Activated T-helper 17 cell treated with anti-CD3 and anti-CD28 coated beads, Interleukin-2, amount 50 U/mL, for 72 hours (primary cell): ENCODE measurements around the gene ARHGAP26. TPM values are rescaled to one million over a fixed set of nuclear protein-coding genes. Genes with fewer than 3 reads are reported as not detected.

Experiments
- ATAC-seq: fragments of 150-1000 bp; cut with Tn5 transposase; replicated peaks from 2 replicates; pipeline ENCODE4 v1.10.0; 2021; ENCODE audit warnings: mild to moderate bottlenecking, moderate library complexity
- H3K27ac Mint-ChIP-seq: one replicate; pipeline ENCODE4 v1.8.0; 2022; ENCODE audit warnings: mixed read lengths
- H3K27me3 Mint-ChIP-seq: one replicate; pipeline ENCODE4 v1.8.0; 2022; ENCODE audit warnings: mixed read lengths
- H3K36me3 Mint-ChIP-seq: one replicate; pipeline ENCODE4 v1.8.0; 2022; ENCODE audit warnings: low read depth, mild to moderate bottlenecking, mixed read lengths
- H3K4me1 Mint-ChIP-seq: one replicate; pipeline ENCODE4 v1.8.0; 2022; ENCODE audit warnings: mixed read lengths
- H3K4me3 Mint-ChIP-seq: one replicate; pipeline ENCODE4 v1.8.0; 2022; ENCODE audit warnings: mild to moderate bottlenecking, mixed read lengths
- H3K9me3 Mint-ChIP-seq: one replicate; pipeline ENCODE4 v1.8.0; 2022; ENCODE audit warnings: mixed read lengths
- total RNA-seq, 2 donors: library from RNA; stranded (reverse); gene quantifications; one replicate each; pipeline ENCODE4 v1.2.3, GENCODE V29; 2022

Gene ARHGAP26
- total RNA-seq, 2 donors from 2014 or later: 7.8 to 12.0 TPM

- Mint-ChIP-seq H3K27me3 (no peaks in the 10 kb centered on the region), H3K4me1 (peaks cover 21% of the 10 kb centered on the region), H3K9me3 (no peaks in the 10 kb centered on the region), H3K4me3 (no peak overlapping the region), H3K36me3 (no peaks in the 10 kb centered on the region), H3K27ac (no peak overlapping the region)
- no peak for ATAC-seq
These were observed 2.3 kb upstream of the ARHGAP26 start for GRCh38 chr5:142767911-142768310.

- Mint-ChIP-seq H3K4me3 (peak overlapping the region; percentile 91), H3K4me1 (peaks cover 21% of the 10 kb centered on the region), H3K27ac (peak overlapping the region; percentile 83), H3K36me3 (no peaks in the 10 kb centered on the region), H3K27me3 (no peaks in the 10 kb centered on the region), H3K9me3 (no peaks in the 10 kb centered on the region)
- peak; percentile 4 for ATAC-seq
These were observed 855 bp upstream of the ARHGAP26 start for GRCh38 chr5:142769251-142769792.

- Mint-ChIP-seq H3K27ac (no peak overlapping the region), H3K4me1 (peaks cover 21% of the 10 kb centered on the region), H3K4me3 (peak overlapping the region; percentile 91), H3K27me3 (no peaks in the 10 kb centered on the region), H3K9me3 (no peaks in the 10 kb centered on the region), H3K36me3 (no peaks in the 10 kb centered on the region)
- peak; percentile 26 for ATAC-seq
These were observed 753 bp downstream of the ARHGAP26 start for GRCh38 chr5:142770650-142771609.

- Mint-ChIP-seq H3K27ac (no peak overlapping the region), H3K27me3 (no peaks in the 10 kb centered on the region), H3K9me3 (no peaks in the 10 kb centered on the region), H3K36me3 (no peaks in the 10 kb centered on the region), H3K4me1 (peaks cover 21% of the 10 kb centered on the region), H3K4me3 (peak overlapping the region; percentile 91)
- ATAC-seq: no peak
These were observed 1.5 kb downstream of the ARHGAP26 start for GRCh38 chr5:142771666-142772065.

GRCh38 chr5:142772446-142773293, 2.5 kb downstream of the ARHGAP26 start:
- ATAC-seq: no peak
- H3K9me3 Mint-ChIP-seq: no peaks in the 10 kb centered on the region
- H3K27ac Mint-ChIP-seq: no peak overlapping the region
- H3K4me1 Mint-ChIP-seq: peaks cover 21% of the 10 kb centered on the region
- H3K27me3 Mint-ChIP-seq: no peaks in the 10 kb centered on the region
- no peaks in the 10 kb centered on the region for H3K36me3 Mint-ChIP-seq
- H3K4me3 Mint-ChIP-seq: peak overlapping the region; percentile 91

GRCh38 chr5:142777099-142777498, 6.9 kb downstream of the ARHGAP26 start:
- no peaks in the 10 kb centered on the region for H3K9me3 Mint-ChIP-seq
- H3K4me1 Mint-ChIP-seq: peaks cover 7% of the 10 kb centered on the region
- H3K27me3 Mint-ChIP-seq: no peaks in the 10 kb centered on the region
- no peak overlapping the region for H3K27ac Mint-ChIP-seq
- no peak overlapping the region for H3K4me3 Mint-ChIP-seq
- ATAC-seq: no peak
- no peaks in the 10 kb centered on the region for H3K36me3 Mint-ChIP-seq

- Mint-ChIP-seq H3K4me3 (no peak overlapping the region), H3K9me3 (no peaks in the 10 kb centered on the region), H3K27ac (no peak overlapping the region), H3K4me1 (peaks cover under 1% of the 10 kb centered on the region), H3K36me3 (no peaks in the 10 kb centered on the region), H3K27me3 (no peaks in the 10 kb centered on the region)
- peak; percentile 28 for ATAC-seq
These were observed 7.7 kb downstream of the ARHGAP26 start for GRCh38 chr5:142777850-142778249.

- H3K9me3 Mint-ChIP-seq: no peaks in the 10 kb centered on the region
- H3K4me3 Mint-ChIP-seq: no peak overlapping the region
- H3K27me3 Mint-ChIP-seq: no peaks in the 10 kb centered on the region
- ATAC-seq: no peak
- H3K27ac Mint-ChIP-seq: no peak overlapping the region
- peaks cover 12% of the 10 kb centered on the region for H3K4me1 Mint-ChIP-seq
- H3K36me3 Mint-ChIP-seq: no peaks in the 10 kb centered on the region
These were observed 9.1 kb downstream of the ARHGAP26 start for GRCh38 chr5:142779163-142779840.

- no peak overlapping the region for H3K4me3 Mint-ChIP-seq
- H3K27me3 Mint-ChIP-seq: no peaks in the 10 kb centered on the region
- no peak for ATAC-seq
- H3K9me3 Mint-ChIP-seq: no peaks in the 10 kb centered on the region
- no peaks in the 10 kb centered on the region for H3K36me3 Mint-ChIP-seq
- peaks cover 22% of the 10 kb centered on the region for H3K4me1 Mint-ChIP-seq
- no peak overlapping the region for H3K27ac Mint-ChIP-seq
These were observed 10.7 kb downstream of the ARHGAP26 start for GRCh38 chr5:142780871-142781270.

- Mint-ChIP-seq H3K27me3 (no peaks in the 10 kb centered on the region), H3K4me3 (peak overlapping the region; percentile 65), H3K9me3 (no peaks in the 10 kb centered on the region), H3K4me1 (peaks cover 27% of the 10 kb centered on the region), H3K36me3 (no peaks in the 10 kb centered on the region), H3K27ac (peak overlapping the region; percentile 43)
- no peak for ATAC-seq
These were observed 12.9 kb downstream of the ARHGAP26 start for GRCh38 chr5:142782976-142783530.

- Mint-ChIP-seq H3K27ac (peak overlapping the region; percentile 43), H3K9me3 (no peaks in the 10 kb centered on the region), H3K36me3 (no peaks in the 10 kb centered on the region), H3K27me3 (no peaks in the 10 kb centered on the region), H3K4me3 (peak overlapping the region; percentile 65), H3K4me1 (peaks cover 27% of the 10 kb centered on the region)
- ATAC-seq: peak; percentile 95
These were observed 13.6 kb downstream of the ARHGAP26 start for GRCh38 chr5:142783601-142784341.

- Mint-ChIP-seq H3K4me3 (peak overlapping the region; percentile 65), H3K9me3 (no peaks in the 10 kb centered on the region), H3K27ac (peak overlapping the region; percentile 43), H3K27me3 (no peaks in the 10 kb centered on the region), H3K36me3 (no peaks in the 10 kb centered on the region), H3K4me1 (peaks cover 27% of the 10 kb centered on the region)
- no peak for ATAC-seq
These were observed 14.3 kb downstream of the ARHGAP26 start for GRCh38 chr5:142784401-142784955.

GRCh38 chr5:142785206-142785605, 15.0 kb downstream of the ARHGAP26 start:
- Mint-ChIP-seq H3K9me3 (no peaks in the 10 kb centered on the region), H3K4me1 (peaks cover 27% of the 10 kb centered on the region), H3K27ac (no peak overlapping the region), H3K27me3 (no peaks in the 10 kb centered on the region), H3K4me3 (peak overlapping the region; percentile 65), H3K36me3 (no peaks in the 10 kb centered on the region)
- no peak for ATAC-seq
